Neuronal stem cell (in vitro differentiated cells): ENCODE measurements around the gene CYTH2. TPM values are rescaled to one million over a fixed set of nuclear protein-coding genes. Genes with fewer than 3 reads are reported as not detected.
A peak's percentile ranks its signal among the peaks of the same experiment; 100 is the strongest.

Experiments
- DNase-seq: peaks from one replicate; pipeline ENCODE4 v3.0.0-alpha.2; 2013; ENCODE audit warnings: low spot score
- H2AFZ ChIP-seq: one replicate; pipeline ENCODE4 v1.6.1; 2013; ENCODE audit warnings: mild to moderate bottlenecking, low read length, inconsistent platforms
- H2AK5ac ChIP-seq: 2 replicates; pipeline ENCODE4 v1.6.1; 2013; ENCODE audit warnings: low read depth, mild to moderate bottlenecking, inconsistent platforms, low read length, moderate library complexity, mixed read lengths
- H2BK120ac ChIP-seq: 2 replicates; pipeline ENCODE4 v1.6.1; 2013; ENCODE audit warnings: low read depth, mild to moderate bottlenecking, inconsistent platforms, low read length, moderate library complexity, mixed read lengths
- H2BK12ac ChIP-seq: one replicate; pipeline ENCODE4 v1.6.1; 2013; ENCODE audit warnings: low read length, inconsistent platforms
- H2BK15ac ChIP-seq: 2 replicates; pipeline ENCODE4 v1.6.1; 2013; ENCODE audit warnings: mild to moderate bottlenecking, low read length, inconsistent platforms, mixed read lengths
- H2BK5ac ChIP-seq: one replicate; pipeline ENCODE4 v1.6.1; 2013; ENCODE audit warnings: inconsistent platforms, mild to moderate bottlenecking, low read length, moderate library complexity
- H3K14ac ChIP-seq: one replicate; pipeline ENCODE4 v1.6.1; 2013; ENCODE audit warnings: low read length, inconsistent platforms
- H3K18ac ChIP-seq: 2 replicates; pipeline ENCODE4 v1.6.1; 2013; ENCODE audit warnings: low read length, inconsistent platforms
- H3K23ac ChIP-seq: 2 replicates; pipeline ENCODE4 v1.6.1; 2013; ENCODE audit warnings: low read depth, mild to moderate bottlenecking, mixed read lengths, low read length, inconsistent platforms; ENCODE audit not compliant: poor library complexity
- H3K27ac ChIP-seq: replicated peaks from 3 replicates; pipeline ENCODE4 v1.5.1; 2013; ENCODE audit warnings: low read length, inconsistent platforms
- H3K27me3 ChIP-seq, 3 experiments: 2 replicates each; pipeline ENCODE4 v1.6.1; 2013; ENCODE audit warnings: low read length in 3 of 3, mild to moderate bottlenecking in 2 of 3, inconsistent platforms in 1 of 3, low read depth in 1 of 3, mixed read lengths in 1 of 3, moderate library complexity in 1 of 3; ENCODE audit not compliant: control insufficient read depth in 3 of 3, insufficient read depth in 3 of 3
- H3K36me3 ChIP-seq, 2 donors: replicated peaks in 1 of 2; 2 replicates each; pipeline ENCODE4 v1.6.1; 2013; ENCODE audit warnings: low read length in 2 of 2; ENCODE audit not compliant: control insufficient read depth in 2 of 2, insufficient read depth in 2 of 2
- H3K4ac ChIP-seq: 2 replicates; pipeline ENCODE4 v1.6.1; 2013; ENCODE audit warnings: inconsistent platforms, mild to moderate bottlenecking, low read length, moderate library complexity
- H3K4me1 ChIP-seq, 2 donors: 1 replicate in 1 of 2; 2 replicates in 1 of 2; pipeline ENCODE4 v1.6.1; 2013; ENCODE audit warnings: low read length in 2 of 2, low read depth in 1 of 2; ENCODE audit not compliant: control insufficient read depth in 2 of 2, insufficient read depth in 1 of 2
- H3K4me2 ChIP-seq: one replicate; pipeline ENCODE4 v1.6.1; 2013; ENCODE audit warnings: mild to moderate bottlenecking, low read length, inconsistent platforms; ENCODE audit not compliant: insufficient read depth, poor library complexity, severe bottlenecking
- H3K4me3 ChIP-seq, 2 donors: 2 replicates each; pipeline ENCODE4 v1.5.1; 2013; ENCODE audit warnings: low read length in 2 of 2, mild to moderate bottlenecking in 2 of 2, inconsistent platforms in 1 of 2, moderate library complexity in 1 of 2
- H3K79me1 ChIP-seq: one replicate; pipeline ENCODE4 v1.6.1; 2013; ENCODE audit warnings: low read depth, mild to moderate bottlenecking, inconsistent platforms, low read length, moderate library complexity
- H3K9ac ChIP-seq: one replicate; pipeline ENCODE4 v1.6.1; 2013; ENCODE audit warnings: mild to moderate bottlenecking, low read depth, low read length, inconsistent platforms; ENCODE audit not compliant: poor library complexity
- H3K9me3 ChIP-seq, 2 donors: replicated peaks in 1 of 2; 2 replicates each; pipeline versions ENCODE3 to v1.6.1; 2013; ENCODE audit warnings: low read length in 2 of 2, mild to moderate bottlenecking in 2 of 2, inconsistent platforms in 1 of 2, low read depth in 1 of 2, mixed read lengths in 1 of 2, moderate library complexity in 1 of 2; ENCODE audit not compliant: control insufficient read depth in 2 of 2, insufficient read depth in 1 of 2
- H4K8ac ChIP-seq: one replicate; pipeline ENCODE4 v1.6.1; 2013; ENCODE audit warnings: low read depth, mild to moderate bottlenecking, inconsistent platforms, low read length, moderate library complexity
- H4K91ac ChIP-seq: one replicate; pipeline ENCODE4 v1.6.1; 2013; ENCODE audit warnings: low read length, low read depth, mild to moderate bottlenecking, inconsistent platforms; ENCODE audit not compliant: poor library complexity
- WGBS, 2 donors: extraction: QIAGEN DNeasy Blood & Tissue Kit; methylation state at CpG; one replicate each; pipeline ENCODE4 v1.1.7; 2013; ENCODE audit warnings: missing lambda C conversion rate in 2 of 2, mixed read lengths in 1 of 2; ENCODE audit not compliant: insufficient read length in 2 of 2, insufficient replicate concordance in 1 of 2; ENCODE audit errors: extremely low coverage in 2 of 2; 5-methylcytosine and 5-hydroxymethylcytosine counted together
- polyA plus RNA-seq, 2 experiments: library from polyadenylated mRNA; stranded (reverse); fragments of 200-250 nt; gene quantifications; one replicate each; pipeline ENCODE4 v1.2.3, GENCODE V29; 2013

Gene CYTH2, protein sequence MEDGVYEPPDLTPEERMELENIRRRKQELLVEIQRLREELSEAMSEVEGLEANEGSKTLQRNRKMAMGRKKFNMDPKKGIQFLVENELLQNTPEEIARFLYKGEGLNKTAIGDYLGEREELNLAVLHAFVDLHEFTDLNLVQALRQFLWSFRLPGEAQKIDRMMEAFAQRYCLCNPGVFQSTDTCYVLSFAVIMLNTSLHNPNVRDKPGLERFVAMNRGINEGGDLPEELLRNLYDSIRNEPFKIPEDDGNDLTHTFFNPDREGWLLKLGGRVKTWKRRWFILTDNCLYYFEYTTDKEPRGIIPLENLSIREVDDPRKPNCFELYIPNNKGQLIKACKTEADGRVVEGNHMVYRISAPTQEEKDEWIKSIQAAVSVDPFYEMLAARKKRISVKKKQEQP
- polyA plus RNA-seq (2013, experiment 1 of 2), result 67.8 TPM
- polyA plus RNA-seq (2013, experiment 2 of 2), result 64.1 TPM

DNA sequence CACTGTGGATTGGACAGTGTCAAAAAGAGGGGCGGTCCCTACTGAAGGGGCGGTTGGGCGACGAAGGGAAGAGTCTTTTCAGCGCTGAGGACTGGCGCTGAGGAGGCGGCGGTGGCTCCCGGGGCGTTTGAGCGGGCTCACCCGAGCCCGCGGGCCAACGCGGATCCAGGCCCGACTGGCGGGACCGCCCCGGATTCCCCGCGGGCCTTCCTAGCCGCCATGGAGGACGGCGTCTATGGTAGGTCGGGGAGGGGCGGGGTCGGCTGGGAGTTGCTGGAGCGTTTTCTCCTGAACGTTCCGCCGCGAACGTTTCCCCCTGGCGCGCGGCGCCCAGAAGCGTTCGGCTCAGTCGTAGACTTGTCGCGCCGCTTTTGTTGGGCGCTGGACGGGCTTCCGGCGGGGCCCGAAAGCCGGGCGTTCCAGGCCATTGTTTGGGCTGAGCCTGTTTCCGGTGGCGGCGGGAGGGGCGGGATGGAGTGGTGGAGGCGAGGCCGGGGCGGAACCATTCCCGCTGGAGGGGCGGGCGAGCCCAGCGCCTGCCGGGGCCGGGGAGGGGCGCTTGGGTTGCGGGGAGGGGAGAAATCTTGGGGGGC, at the start of gene CYTH2:
Gene CYTH2, plus strand, starts transcription at position 81 of the 593 bp plus-strand sequence. Its CDS starts 139 bp downstream, at position 220.
- H2BK5ac ChIP-seq, result peak within 1 kb of the TSS; percentile 79
- H3K4me2 ChIP-seq, result peak within 1 kb of the TSS; percentile 71
- H3K4ac ChIP-seq, result no peak within 1 kb of the TSS
- peak within 1 kb of the TSS; percentile 91 to 94 for H3K4me3 ChIP-seq
- peak within 1 kb of the TSS; percentile 98 for H3K18ac ChIP-seq
- WGBS, 2 donors, result no CpG with 5 or more reads among the region's 66 CpGs
- H3K9me3 ChIP-seq, result peaks cover 0 to 2% of the 10 kb centered on the region in 2 donors
- H3K27ac ChIP-seq, result peak within 1 kb of the TSS; percentile 95
- H3K27me3 ChIP-seq, result no peaks in the 10 kb centered on the region
- peak within 1 kb of the TSS; percentile 89 for H3K9ac ChIP-seq
- H2AFZ ChIP-seq, result peak within 1 kb of the TSS; percentile 86
- no peak within 1 kb of the TSS for H4K91ac ChIP-seq
- peak within 1 kb of the TSS; percentile 83 for H2BK15ac ChIP-seq
- peak within 1 kb of the TSS; percentile 44 for H4K8ac ChIP-seq
- H3K14ac ChIP-seq, result peak within 1 kb of the TSS; percentile 51
- peak within 1 kb of the TSS; percentile 93 for H2AK5ac ChIP-seq
- H2BK120ac ChIP-seq, result no peak within 1 kb of the TSS
- H3K23ac ChIP-seq, result peak within 1 kb of the TSS; percentile 89
- peak; percentile 73 for DNase-seq
- no peak within 1 kb of the TSS for H2BK12ac ChIP-seq
- peaks cover 38 to 46% of the 10 kb centered on the region in 2 donors for H3K36me3 ChIP-seq
- peaks cover 14 to 15% of the 10 kb centered on the region in 2 donors for H3K4me1 ChIP-seq
- H3K79me1 ChIP-seq, result peaks cover 18% of the 10 kb centered on the region

DNA sequence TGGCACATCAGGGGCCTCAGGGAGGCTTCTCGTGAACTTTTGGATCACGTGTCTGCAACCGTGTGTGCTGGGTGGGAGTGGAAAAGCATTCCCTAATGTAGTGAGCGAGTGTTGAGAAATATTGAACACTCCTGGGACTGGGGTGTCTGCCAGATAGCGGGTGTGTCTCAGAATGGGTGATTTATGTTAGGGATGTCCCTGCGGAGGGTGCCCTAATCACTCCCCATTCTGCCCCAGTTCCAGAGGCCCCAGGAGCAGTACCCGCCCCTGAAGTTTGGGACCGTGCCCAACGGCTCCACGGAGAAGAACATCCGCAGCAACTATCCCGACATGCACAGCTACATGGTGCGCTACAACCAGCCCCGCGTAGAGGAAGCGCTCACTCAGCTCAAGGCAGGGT, 47.6 kb upstream of the CYTH2 start:
- no peaks in the 10 kb centered on the region for H3K27me3 ChIP-seq
- peak overlapping the region; percentile 12 for H4K91ac ChIP-seq
- no peak overlapping the region for H2BK15ac ChIP-seq
- no peak overlapping the region for H3K9ac ChIP-seq
- no peak overlapping the region for H3K27ac ChIP-seq
- no peak overlapping the region for H4K8ac ChIP-seq
- no peak overlapping the region for H2BK5ac ChIP-seq
- H3K4me1 ChIP-seq, result peaks cover 9 to 17% of the 10 kb centered on the region in 2 donors
- no peak overlapping the region for H3K4ac ChIP-seq
- H3K4me2 ChIP-seq, result no peak overlapping the region
- H3K4me3 ChIP-seq, result no peak overlapping the region
- no peak overlapping the region for H3K23ac ChIP-seq
- H3K14ac ChIP-seq, result no peak overlapping the region
- no peak overlapping the region for H3K18ac ChIP-seq
- no peak overlapping the region for H2BK120ac ChIP-seq
- no CpG with 5 or more reads among the region's 16 CpGs for WGBS, 2 donors
- no peak overlapping the region for H2BK12ac ChIP-seq
- H3K36me3 ChIP-seq, result no peaks in the 10 kb centered on the region
- no peaks in the 10 kb centered on the region for H3K79me1 ChIP-seq
- no peak overlapping the region for H2AFZ ChIP-seq
- no peaks in the 10 kb centered on the region for H3K9me3 ChIP-seq
- no peak overlapping the region for H2AK5ac ChIP-seq
- no peak for DNase-seq

DNA sequence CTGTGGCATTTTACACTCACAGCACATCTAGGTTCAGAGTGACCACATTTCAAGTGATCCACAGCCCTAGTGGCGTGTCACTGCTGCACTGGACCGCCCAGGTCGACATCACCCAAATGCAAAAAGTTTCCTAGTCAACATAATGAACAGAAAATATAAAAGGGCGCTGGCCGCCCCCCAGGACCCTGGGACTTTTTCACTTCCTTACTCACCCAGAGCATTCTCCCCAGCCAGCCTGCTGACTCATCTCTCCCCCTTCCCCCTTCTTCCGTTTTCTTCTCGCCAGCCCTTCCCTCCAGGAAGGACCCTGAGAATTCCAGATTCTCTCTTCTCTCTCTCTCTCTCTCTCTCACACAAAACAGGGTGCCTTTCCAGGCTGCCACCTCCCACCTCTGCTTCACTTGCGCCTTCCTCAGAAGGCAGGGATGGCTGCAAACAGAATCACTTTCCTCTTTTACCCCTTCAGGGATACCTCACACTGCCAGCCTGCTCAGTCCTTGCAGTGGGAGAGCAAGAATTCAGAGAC, 44.4 kb upstream of the CYTH2 start:
- H3K23ac ChIP-seq, result no peak overlapping the region
- H2AFZ ChIP-seq, result peak overlapping the region; percentile 96
- no peak overlapping the region for H2BK15ac ChIP-seq
- no peaks in the 10 kb centered on the region for H3K27me3 ChIP-seq
- WGBS, 2 donors, result no CpG with 5 or more reads among the region's 8 CpGs
- H3K14ac ChIP-seq, result no peak overlapping the region
- no peak for DNase-seq
- H3K4ac ChIP-seq, result no peak overlapping the region
- H3K9ac ChIP-seq, result no peak overlapping the region
- no peak overlapping the region for H3K4me2 ChIP-seq
- H4K8ac ChIP-seq, result no peak overlapping the region
- H3K18ac ChIP-seq, result peak overlapping the region; percentile 68
- H3K4me1 ChIP-seq, result peaks cover 4 to 6% of the 10 kb centered on the region in 2 donors
- H2AK5ac ChIP-seq, result no peak overlapping the region
- H3K9me3 ChIP-seq, result no peaks in the 10 kb centered on the region
- H3K79me1 ChIP-seq, result no peaks in the 10 kb centered on the region
- H2BK120ac ChIP-seq, result no peak overlapping the region
- no peak overlapping the region for H4K91ac ChIP-seq
- no peak overlapping the region for H3K4me3 ChIP-seq
- no peaks in the 10 kb centered on the region for H3K36me3 ChIP-seq
- H3K27ac ChIP-seq, result peak overlapping the region; percentile 58
- H2BK12ac ChIP-seq, result no peak overlapping the region
- no peak overlapping the region for H2BK5ac ChIP-seq

DNA sequence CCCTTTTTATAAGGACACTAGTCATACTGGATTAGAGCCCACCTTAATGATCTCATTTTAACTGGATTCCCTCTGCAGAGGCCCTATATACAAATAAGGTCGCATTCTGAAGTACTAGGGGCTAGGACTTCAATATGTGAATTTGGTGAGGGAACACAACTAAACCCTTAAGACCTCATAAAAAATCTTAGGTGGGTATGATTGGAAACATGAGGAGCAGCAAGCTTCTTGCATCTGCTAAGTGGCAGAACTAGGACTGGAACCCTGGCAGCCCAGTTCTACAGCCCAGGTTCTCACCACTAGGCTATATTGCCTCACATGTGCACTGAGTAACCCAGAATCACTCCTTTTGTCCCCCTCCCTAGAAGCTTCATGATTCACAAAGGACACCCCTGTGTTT, 40.5 kb upstream of the CYTH2 start:
- H3K27ac ChIP-seq, result no peak overlapping the region
- H3K18ac ChIP-seq, result no peak overlapping the region
- no peaks in the 10 kb centered on the region for H3K36me3 ChIP-seq
- no peak overlapping the region for H2BK12ac ChIP-seq
- no peak overlapping the region for H4K8ac ChIP-seq
- H2BK15ac ChIP-seq, result no peak overlapping the region
- no peak overlapping the region for H2AK5ac ChIP-seq
- no peak overlapping the region for H3K4me2 ChIP-seq
- no peak overlapping the region for H3K9ac ChIP-seq
- no CpG with 5 or more reads among the region's 1 CpG for WGBS, 2 donors
- H3K79me1 ChIP-seq, result no peaks in the 10 kb centered on the region
- no peak overlapping the region for H3K4ac ChIP-seq
- H4K91ac ChIP-seq, result no peak overlapping the region
- no peak overlapping the region for H2BK120ac ChIP-seq
- DNase-seq, result no peak
- H3K27me3 ChIP-seq, result no peaks in the 10 kb centered on the region
- no peak overlapping the region for H3K14ac ChIP-seq
- H3K4me3 ChIP-seq, result no peak overlapping the region
- no peaks in the 10 kb centered on the region for H3K9me3 ChIP-seq
- no peak overlapping the region for H2AFZ ChIP-seq
- H3K23ac ChIP-seq, result no peak overlapping the region
- H2BK5ac ChIP-seq, result no peak overlapping the region
- peaks cover 4 to 6% of the 10 kb centered on the region in 2 donors for H3K4me1 ChIP-seq
